Fibroblast of mammary gland (primary cell): Measurements from ENCODE around the gene GUCD1.
"Not testable (repeated sequence)": the region's sequence is repeated elsewhere in the genome, so short reads cannot be mapped to it uniquely, and the experiment has no call there.

ENCODE experiments used
- DNase-seq: peaks from one replicate; pipeline ENCODE4 v3.0.0-alpha.2; 2010; ENCODE audit warnings: low read depth
- H3K4me3 ChIP-seq: 2 replicates; pipeline ENCODE4 v1.5.1; 2011; ENCODE audit warnings: low read depth, mild to moderate bottlenecking, low read length, moderate library complexity; ENCODE audit not compliant: control insufficient read depth
- CTCF ChIP-seq: conservative IDR thresholded peaks from 2 replicates; pipeline ENCODE4 v1.5.1; 2011; ENCODE audit warnings: low read depth, low read length, inconsistent platforms; ENCODE audit not compliant: control insufficient read depth, insufficient read depth

Gene GUCD1

DNA sequence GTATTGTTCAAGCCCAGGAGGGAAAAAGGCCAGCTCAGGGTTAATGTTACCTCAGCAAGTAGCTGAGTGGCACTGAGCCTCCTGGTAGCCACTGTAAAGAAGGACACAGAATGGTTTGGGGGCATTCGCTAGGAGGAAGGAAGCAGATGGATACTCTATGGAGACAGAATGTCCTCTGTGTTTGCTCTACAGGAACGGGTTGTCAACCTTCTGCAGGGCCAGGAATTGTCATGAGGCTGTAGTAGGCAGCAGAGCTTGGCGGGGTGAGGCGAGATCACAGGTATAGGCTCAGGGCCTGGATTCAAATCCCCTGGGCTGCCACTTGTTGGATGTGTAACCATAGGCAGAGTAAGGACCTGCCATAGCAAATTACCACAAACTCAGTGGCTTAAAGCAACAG, 40.9 kb upstream of the GUCD1 start:
- DNase-seq = no peak
- no peak overlapping the region for H3K4me3 ChIP-seq
- no peak for TF ChIP-seq CTCF

DNA sequence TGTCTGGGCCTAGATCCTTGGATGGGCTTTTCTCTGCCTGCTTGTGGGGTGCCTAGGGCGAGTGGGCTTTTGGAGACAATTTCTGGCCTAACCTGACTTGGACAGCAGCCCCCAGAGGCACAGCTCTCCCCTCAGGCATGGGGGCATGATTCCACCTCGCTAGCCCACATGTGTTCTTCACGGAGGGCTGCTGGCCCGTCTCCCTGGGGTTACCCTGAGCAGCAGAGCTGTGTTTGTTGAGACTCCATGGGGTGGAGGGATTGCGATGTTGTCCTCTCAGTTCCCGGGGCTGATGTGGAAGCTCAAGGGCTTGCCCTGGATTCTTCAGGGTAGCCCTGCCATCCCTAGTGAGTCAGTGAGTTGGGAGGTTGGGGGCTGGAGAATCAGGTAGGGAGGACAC, 40.3 kb upstream of the GUCD1 start:
- no peak overlapping the region for H3K4me3 ChIP-seq
- TF ChIP-seq CTCF = no peak
- DNase-seq = no peak

DNA sequence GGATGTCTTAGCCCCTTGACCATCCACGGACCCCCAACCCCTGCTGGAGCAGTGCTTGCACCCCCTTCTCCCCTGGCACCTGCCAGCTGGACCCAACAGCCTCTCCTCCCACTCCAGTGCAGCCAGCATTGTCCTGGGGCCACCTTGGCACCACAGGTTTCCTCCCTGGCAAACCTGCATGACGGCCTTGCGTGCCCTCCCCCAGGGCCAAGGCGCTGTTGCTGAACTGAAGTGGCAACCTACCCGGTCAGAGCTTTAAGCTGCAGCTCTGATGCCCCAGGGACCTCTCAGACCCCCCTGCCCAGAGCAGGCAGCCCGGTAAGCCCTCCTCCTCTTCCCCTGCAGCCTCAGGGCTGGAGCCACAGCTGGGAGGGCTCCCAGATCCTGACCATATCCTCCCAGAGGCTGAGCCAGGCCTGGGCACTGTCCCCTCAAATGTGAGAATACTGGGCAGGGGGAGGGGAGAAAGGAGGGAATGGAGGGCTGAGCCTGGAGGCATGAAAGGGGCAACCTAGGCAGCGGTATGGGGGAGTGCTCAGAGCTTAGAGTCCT, 39.7 kb upstream of the GUCD1 start:
- DNase-seq = no peak
- H3K4me3 ChIP-seq = no peak overlapping the region
- no peak for TF ChIP-seq CTCF

- no peak for TF ChIP-seq CTCF
- no peak overlapping the region for H3K4me3 ChIP-seq
- no peak for DNase-seq
Observed at GRCh38 chr22:24593836-24594568, 39.1 kb upstream of the GUCD1 start.

DNA sequence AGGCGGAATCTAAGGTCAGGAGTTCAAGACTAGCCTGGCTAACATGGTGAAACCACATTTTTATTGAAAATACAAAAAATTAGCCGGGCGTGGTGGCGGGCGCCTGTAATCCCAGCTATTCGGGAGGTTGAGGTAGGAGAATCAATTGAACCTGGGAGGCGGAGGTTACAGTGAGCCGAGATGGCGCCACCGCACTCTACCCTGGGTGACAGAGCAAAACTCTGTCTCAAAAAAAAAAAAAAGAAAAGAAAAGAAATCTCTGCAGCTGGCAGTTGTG, 38.6 kb upstream of the GUCD1 start:
- not testable (repeated sequence) for H3K4me3 ChIP-seq

GRCh38 chr22:24592851-24593558, 38.1 kb upstream of the GUCD1 start, which contains the start of gene LRRC75B:
Gene LRRC75B (minus strand): TSS chr22:24593073. CDS start chr22:24593039, 34 bp downstream.
- no peak for TF ChIP-seq CTCF
- peak within 1 kb of the TSS; percentile 52 for H3K4me3 ChIP-seq
- DNase-seq = peak; percentile 83

More for the DNA sequence above, 38.6 kb upstream of the GUCD1 start:
- not testable (repeated sequence) for DNase-seq
